ENCODE data around the gene RPS4Y2.

- no peak for TF ChIP-seq POLR2AphosphoS5 (IDR thresholded peaks at IDR 0.05; ENCODE audit: low read depth, low read length)
- no peak for TF ChIP-seq POLR2A (IDR thresholded peaks at IDR 0.05; ENCODE audit: low read depth, low read length)
- no peak for TF ChIP-seq SPI1 (IDR thresholded peaks at IDR 0.05; ENCODE audit: low read depth, low read length)
- TF ChIP-seq TAF1 (IDR thresholded peaks at IDR 0.05; ENCODE audit: low read depth, low read length), result no peak
Observed at GRCh38 chrY:20806243-20806642, 50.3 kb downstream of the RPS4Y2 start.
